Liver (tissue), 9 donors: Measurements from ENCODE around the gene ATIC. TPM values are rescaled to one million over a fixed set of nuclear protein-coding genes. Genes with fewer than 3 reads are reported as not detected.

Experiments used
- DNase-seq: peaks from one replicate; pipeline ENCODE4 v3.0.0-alpha.2; 2017; ENCODE audit warnings: low spot score
- H3K27ac ChIP-seq, 2 donors: one replicate each; pipeline ENCODE4 v1.7.0; 2013; ENCODE audit warnings: inconsistent platforms in 2 of 2, low read length in 2 of 2, control low read depth in 1 of 2, low read depth in 1 of 2, mild to moderate bottlenecking in 1 of 2
- H3K27me3 ChIP-seq, 4 donors: one replicate each; pipeline versions ENCODE4 v1.6.1 to v1.7.0; 2013; ENCODE audit warnings: low read length in 3 of 4, inconsistent platforms in 1 of 4, mild to moderate bottlenecking in 1 of 4, moderate library complexity in 1 of 4; ENCODE audit not compliant: control insufficient read depth in 4 of 4, insufficient read depth in 4 of 4
- H3K36me3 ChIP-seq, 4 donors: one replicate each; pipeline versions ENCODE4 v1.6.1 to v1.7.0; 2013; ENCODE audit warnings: low read length in 3 of 4, mild to moderate bottlenecking in 3 of 4, low read depth in 1 of 4, moderate library complexity in 1 of 4; ENCODE audit not compliant: control insufficient read depth in 4 of 4, insufficient read depth in 3 of 4
- H3K4me1 ChIP-seq, 4 donors: one replicate each; pipeline versions ENCODE4 v1.6.1 to v1.7.0; 2013; ENCODE audit warnings: low read length in 3 of 4, mild to moderate bottlenecking in 3 of 4, moderate library complexity in 1 of 4; ENCODE audit not compliant: control insufficient read depth in 4 of 4, insufficient read depth in 4 of 4
- H3K4me3 ChIP-seq, 3 donors: one replicate each; pipeline versions ENCODE4 v1.6.1 to v1.7.0; 2013; ENCODE audit warnings: low read length in 3 of 3, control low read depth in 1 of 3, low read depth in 1 of 3, mild to moderate bottlenecking in 1 of 3
- H3K9ac ChIP-seq, 2 donors: one replicate each; pipeline ENCODE4 v1.7.0; 2013; ENCODE audit warnings: low read length in 2 of 2, mild to moderate bottlenecking in 2 of 2, moderate library complexity in 2 of 2, control low read depth in 1 of 2, low read depth in 1 of 2
- H3K9me3 ChIP-seq, 4 donors: one replicate each; pipeline versions ENCODE4 v1.6.1 to v1.7.0; 2013; ENCODE audit warnings: low read length in 3 of 4; ENCODE audit not compliant: control insufficient read depth in 4 of 4
- ATF3 ChIP-seq: IDR thresholded peaks from 2 replicates; pipeline ENCODE4 v1.6.1; 2016; ENCODE audit warnings: antibody characterized with exemption
- EGR1 ChIP-seq, 2 donors: IDR thresholded peaks; 2 replicates each; pipeline ENCODE4 v1.6.1; 2016 to 2018; ENCODE audit warnings: antibody characterized with exemption in 2 of 2, low read depth in 2 of 2
- FOXA2 ChIP-seq: IDR thresholded peaks from 2 replicates; pipeline ENCODE4 v1.6.1; 2016; ENCODE audit warnings: antibody characterized with exemption
- GABPA ChIP-seq, 2 donors: IDR thresholded peaks in 1 of 2; conservative IDR thresholded peaks in 1 of 2; 2 replicates each; pipeline ENCODE4 v1.6.1; 2016; ENCODE audit warnings: antibody characterized with exemption in 2 of 2, mild to moderate bottlenecking in 1 of 2, moderate library complexity in 1 of 2
- HNF4A ChIP-seq, 2 donors: conservative IDR thresholded peaks; 2 replicates each; pipeline ENCODE4 v1.6.1; 2016; ENCODE audit warnings: antibody characterized with exemption in 2 of 2, mild to moderate bottlenecking in 2 of 2
- HNF4G ChIP-seq: IDR thresholded peaks from 2 replicates; pipeline ENCODE4 v1.6.1; 2016; ENCODE audit warnings: antibody characterized with exemption
- JUND ChIP-seq, 2 donors: IDR thresholded peaks; 2 replicates each; pipeline ENCODE4 v1.6.1; 2016; ENCODE audit warnings: antibody characterized with exemption in 2 of 2
- NR2F2 ChIP-seq: IDR thresholded peaks from 2 replicates; pipeline ENCODE4 v1.6.1; 2016; ENCODE audit warnings: antibody characterized with exemption
- RAD21 ChIP-seq, 2 donors: IDR thresholded peaks; 2 replicates each; pipeline ENCODE4 v1.6.1; 2016; ENCODE audit warnings: antibody characterized with exemption in 2 of 2, mild to moderate bottlenecking in 2 of 2
- REST ChIP-seq: IDR thresholded peaks from 2 replicates; pipeline ENCODE4 v1.6.1; 2016; ENCODE audit warnings: antibody characterized with exemption, mild to moderate bottlenecking
- RXRA ChIP-seq, 2 donors: IDR thresholded peaks; 2 replicates each; pipeline ENCODE4 v1.6.1; 2017 to 2018; ENCODE audit warnings: antibody characterized with exemption in 2 of 2, mild to moderate bottlenecking in 1 of 2
- SP1 ChIP-seq: IDR thresholded peaks from 2 replicates; pipeline ENCODE4 v1.6.1; 2018; ENCODE audit warnings: antibody characterized with exemption, mild to moderate bottlenecking
- TAF1 ChIP-seq: conservative IDR thresholded peaks from 2 replicates; pipeline ENCODE4 v1.6.1; 2016; ENCODE audit warnings: antibody characterized with exemption, mild to moderate bottlenecking
- ZBTB33 ChIP-seq: IDR thresholded peaks from 2 replicates; pipeline ENCODE4 v1.6.1; 2016; ENCODE audit warnings: antibody characterized with exemption
- WGBS: extraction: QIAGEN DNeasy Blood & Tissue Kit; methylation state at CpG from one replicate; pipeline ENCODE4 v1.1.7; 2013; 5-methylcytosine and 5-hydroxymethylcytosine counted together
- polyA plus RNA-seq, 2 donors: library from polyadenylated mRNA; stranded (reverse) in 1 of 2; unstranded in 1 of 2; fragments of 200-250 nt in 1 of 2; fragments of >200 nt in 1 of 2; fragmentation: Nextera tagmentation in 1 of 2; extraction: Ambion mirVana in 1 of 2; gene quantifications; one replicate each; pipeline versions ENCODE4 v1.2.1 to v1.2.3, GENCODE V29; 2013 to 2015
- total RNA-seq, 2 donors: library from RNA; depleted of rRNA; stranded (reverse); fragments of >200 nt; gene quantifications; one replicate each; pipeline ENCODE4 v1.2.3, GENCODE V29; 2014
- donor health status: healthy.
- donor health status: healthy.
- donor health status: healthy.
- donor health status: healthy.
- donor health status: healthy.

The ATIC gene
- total and polyA plus RNA-seq, 4 donors, result 22.9 to 50.0 (median 36.0) TPM

- Histone ChIP-seq H3K27ac (no peak overlapping the region), H3K36me3 (peaks cover 20 to 79% (median 77%) of the 10 kb centered on the region in 4 donors), H3K4me1 (no peaks in the 10 kb centered on the region), H3K4me3 (no peak overlapping the region), H3K9ac (no peak overlapping the region), H3K27me3 (no peaks in the 10 kb centered on the region), H3K9me3 (no peaks in the 10 kb centered on the region)
- no peak for TF ChIP-seq REST
- DNase-seq, result no peak
- WGBS, result 90% methylated on average over 7 of the region's 7 CpGs
Observed at GRCh38 chr2:215386566-215386965, 74.7 kb downstream of the ATIC start.

GRCh38 chr2:215388002-215388728 lies 76.3 kb downstream of the ATIC start:
- Histone ChIP-seq H3K9me3 (no peaks in the 10 kb centered on the region), H3K27me3 (no peaks in the 10 kb centered on the region), H3K36me3 (peaks cover 20 to 80% (median 78%) of the 10 kb centered on the region in 4 donors), H3K4me1 (no peaks in the 10 kb centered on the region), H3K9ac (no peak overlapping the region), H3K27ac (no peak overlapping the region), H3K4me3 (no peak overlapping the region)
- WGBS, result 95% methylated on average over 7 of the region's 7 CpGs
- DNase-seq, result no peak
- no peak for TF ChIP-seq HNF4A (conservative IDR thresholded peaks at IDR 0.05)
- no peak for TF ChIP-seq NR2F2
- TF ChIP-seq ATF3, result no peak
- no peak for TF ChIP-seq GABPA (IDR thresholded peaks at IDR 0.05 in 1 of 2, conservative IDR thresholded peaks at IDR 0.05 in 1 of 2)
- TF ChIP-seq JUND (IDR thresholded peaks at IDR 0.05), result no peak
- TF ChIP-seq RXRA (IDR thresholded peaks at IDR 0.05), result no peak
- TF ChIP-seq TAF1, result no peak
- TF ChIP-seq HNF4G, result no peak
- no peak for TF ChIP-seq ZBTB33
- no peak for TF ChIP-seq RAD21 (IDR thresholded peaks at IDR 0.05)
- no peak for TF ChIP-seq FOXA2
- TF ChIP-seq SP1, result no peak

GRCh38 chr2:215390550-215390913 lies 78.7 kb downstream of the ATIC start:
- no peaks in the 10 kb centered on the region for H3K27me3 ChIP-seq
- H3K36me3 ChIP-seq, result peaks cover 15 to 84% (median 80%) of the 10 kb centered on the region in 4 donors
- TF ChIP-seq NR2F2, result no peak
- no peak for TF ChIP-seq RXRA (IDR thresholded peaks at IDR 0.05)
- no peak for TF ChIP-seq SP1
- TF ChIP-seq RAD21 (IDR thresholded peaks at IDR 0.05), result no peak
- no peak for TF ChIP-seq EGR1 (IDR thresholded peaks at IDR 0.05; ENCODE audit: low read depth in 2 of 2)
- TF ChIP-seq HNF4G, result no peak
- no peak for TF ChIP-seq TAF1
- TF ChIP-seq FOXA2, result no peak
- TF ChIP-seq ATF3, result no peak
- no peak overlapping the region for H3K4me3 ChIP-seq
- no peak overlapping the region for H3K27ac ChIP-seq
- H3K9me3 ChIP-seq, result no peaks in the 10 kb centered on the region
- WGBS, result 97% methylated on average over 2 of the region's 2 CpGs
- no peak for DNase-seq
- H3K9ac ChIP-seq, result no peak overlapping the region
- no peaks in the 10 kb centered on the region for H3K4me1 ChIP-seq
